ENCODE data around the gene RFWD3. TPM values are rescaled to one million over a fixed set of nuclear protein-coding genes. Genes with fewer than 3 reads are reported as not detected.
A peak's percentile ranks its signal among the peaks of the same experiment; 100 is the strongest.

RFWD3 gene
- total and polyA plus RNA-seq, 12 donors = 1.8 to 10.2 (median 5.6) TPM

DNA sequence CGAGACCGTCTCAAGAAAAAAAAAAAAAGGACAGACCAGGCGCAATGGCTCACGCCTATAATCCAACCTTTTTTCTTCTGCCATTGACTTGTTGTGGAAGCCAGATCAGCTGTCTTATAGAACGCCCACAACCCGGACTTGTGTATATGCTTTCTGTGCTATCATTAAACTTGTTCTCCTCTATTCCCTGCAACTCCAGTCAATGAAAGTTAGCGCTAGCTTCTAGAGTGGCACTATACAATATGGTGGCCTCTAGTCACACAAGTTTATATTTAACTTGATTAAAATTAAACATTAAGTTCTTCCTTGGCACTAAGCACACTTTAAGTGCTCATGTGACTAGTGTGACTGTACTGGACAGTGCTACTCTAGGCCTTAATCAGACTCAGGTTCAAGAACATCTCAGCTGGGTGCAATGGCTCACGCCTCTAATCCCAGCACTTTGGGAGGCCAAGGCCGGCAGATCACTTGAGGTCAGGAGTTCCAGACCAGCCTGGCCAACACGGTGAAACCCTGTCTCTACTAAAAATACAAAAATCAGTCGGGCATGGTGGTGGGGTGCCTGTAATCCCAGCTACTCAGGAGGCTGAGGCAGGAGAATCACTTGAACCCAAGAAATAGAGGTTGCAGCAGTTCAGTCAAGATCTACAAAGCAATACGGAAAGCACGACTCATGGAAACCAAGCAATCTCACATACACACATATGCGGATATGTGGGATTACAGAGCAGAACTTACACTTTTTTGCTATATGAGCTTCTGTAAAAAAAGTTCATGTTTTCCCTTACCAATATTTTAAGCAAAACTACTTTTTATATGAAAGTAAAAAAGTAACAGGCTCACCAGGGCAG is 41.0 kb downstream of the RFWD3 start:
- ATAC-seq = peak in 2 of 8 donors; percentile 25 to 44
- Histone ChIP-seq H3K9me3 (no peaks in the 10 kb centered on the region), H3K4me1 (peaks cover 0 to 20% (median 4%) of the 10 kb centered on the region in 9 donors), H3K27ac (no peak overlapping the region), H3K36me3 (peaks cover 0 to 100% (median 19%) of the 10 kb centered on the region in 9 donors), H3K27me3 (no peaks in the 10 kb centered on the region), H3K4me3 (no peak overlapping the region)
- WGBS, 2 donors = 83 to 88% methylated on average over 14 of the region's 14 CpGs
- TF ChIP-seq, protein P1, sequence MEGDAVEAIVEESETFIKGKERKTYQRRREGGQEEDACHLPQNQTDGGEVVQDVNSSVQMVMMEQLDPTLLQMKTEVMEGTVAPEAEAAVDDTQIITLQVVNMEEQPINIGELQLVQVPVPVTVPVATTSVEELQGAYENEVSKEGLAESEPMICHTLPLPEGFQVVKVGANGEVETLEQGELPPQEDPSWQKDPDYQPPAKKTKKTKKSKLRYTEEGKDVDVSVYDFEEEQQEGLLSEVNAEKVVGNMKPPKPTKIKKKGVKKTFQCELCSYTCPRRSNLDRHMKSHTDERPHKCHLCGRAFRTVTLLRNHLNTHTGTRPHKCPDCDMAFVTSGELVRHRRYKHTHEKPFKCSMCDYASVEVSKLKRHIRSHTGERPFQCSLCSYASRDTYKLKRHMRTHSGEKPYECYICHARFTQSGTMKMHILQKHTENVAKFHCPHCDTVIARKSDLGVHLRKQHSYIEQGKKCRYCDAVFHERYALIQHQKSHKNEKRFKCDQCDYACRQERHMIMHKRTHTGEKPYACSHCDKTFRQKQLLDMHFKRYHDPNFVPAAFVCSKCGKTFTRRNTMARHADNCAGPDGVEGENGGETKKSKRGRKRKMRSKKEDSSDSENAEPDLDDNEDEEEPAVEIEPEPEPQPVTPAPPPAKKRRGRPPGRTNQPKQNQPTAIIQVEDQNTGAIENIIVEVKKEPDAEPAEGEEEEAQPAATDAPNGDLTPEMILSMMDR (IDR thresholded peaks at IDR 0.05) = no peak
- intact Hi-C loops (cut with DNase I) = loop anchor here in 6 of 10 donors (5.0 to 10.0 kb wide), 3 partner anchors 141 to 151 kb away; no protein-coding TSS in a partner anchor
- DNase-seq = no peak

DNA sequence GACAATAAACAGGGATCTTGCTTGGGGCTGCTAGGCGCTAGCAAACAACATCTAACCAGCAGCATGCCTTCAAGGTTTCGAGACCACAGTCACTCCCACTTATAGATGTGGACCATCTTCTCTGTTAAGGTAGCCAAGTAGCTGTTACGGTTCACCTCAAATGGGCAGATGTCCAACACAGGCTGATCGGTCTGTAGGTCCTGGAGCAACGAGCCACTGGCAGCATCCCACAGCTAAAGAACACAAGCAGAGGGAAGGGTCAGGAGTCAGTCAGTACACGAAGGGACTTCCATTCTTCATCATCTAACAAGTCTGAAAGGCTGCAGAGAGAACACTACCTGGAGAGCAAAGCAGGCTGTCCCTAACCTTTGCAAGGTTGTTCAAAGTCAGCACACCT is 42.8 kb downstream of the RFWD3 start:
- TF ChIP-seq, protein P1 (IDR thresholded peaks at IDR 0.05) = no peak
- Histone ChIP-seq H3K27ac (no peak overlapping the region), H3K36me3 (peaks cover 0 to 93% (median 8%) of the 10 kb centered on the region in 9 donors), H3K27me3 (no peaks in the 10 kb centered on the region), H3K4me3 (no peak overlapping the region), H3K4me1 (peaks cover 0 to 20% (median 4%) of the 10 kb centered on the region in 9 donors), H3K9me3 (no peaks in the 10 kb centered on the region)
- DNase-seq (no peak), ATAC-seq (no peak)
- intact Hi-C loops (cut with DNase I) = loop anchor here in 6 of 10 donors (5.0 to 10.0 kb wide), 3 partner anchors 117 to 149 kb away; no protein-coding TSS in a partner anchor
- 81 to 82% methylated on average over 6 of the region's 6 CpGs for WGBS, 2 donors

- DNase-seq = no peak
- Histone ChIP-seq H3K36me3 (peaks cover 0 to 90% (median 8%) of the 10 kb centered on the region in 9 donors), H3K9me3 (no peaks in the 10 kb centered on the region), H3K4me1 (peaks cover 0 to 18% (median 4%) of the 10 kb centered on the region in 9 donors), H3K27ac (no peak overlapping the region), H3K27me3 (no peaks in the 10 kb centered on the region), H3K4me3 (no peak overlapping the region)
- TF ChIP-seq, protein P1 (IDR thresholded peaks at IDR 0.05) = peak; percentile 47 to 79 (median 68)
- peak in 7 of 8 donors; percentile 36 to 65 (median 54) for ATAC-seq
- 18 to 24% methylated on average over 4 of the region's 4 CpGs for WGBS, 2 donors
- intact Hi-C loops (cut with DNase I) = loop anchor here in 6 of 10 donors (5.0 to 10.0 kb wide), 3 partner anchors 116 to 149 kb away; no protein-coding TSS in a partner anchor
Measured at GRCh38 chr16:74623214-74623838, 43.4 kb downstream of the RFWD3 start.

DNA sequence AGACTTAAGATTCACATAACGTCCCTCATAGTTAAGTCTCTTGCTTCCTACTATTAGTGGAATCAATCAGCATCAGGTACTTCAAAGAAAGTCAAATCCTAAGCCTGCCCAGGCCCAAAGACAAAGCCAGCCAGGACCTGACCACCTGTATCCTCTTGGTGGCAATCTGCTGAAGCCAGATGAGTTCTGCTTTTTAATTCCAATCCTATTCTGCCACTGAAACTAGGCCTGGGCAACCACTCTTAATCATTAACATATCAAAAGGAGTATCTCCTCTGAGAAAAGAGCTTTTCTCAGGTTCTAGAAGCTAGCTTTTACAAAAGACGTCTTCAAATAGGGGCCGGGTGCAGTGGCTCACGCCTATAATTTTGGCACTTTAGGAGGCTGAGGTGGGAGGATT is 44.7 kb downstream of the RFWD3 start:
- Histone ChIP-seq H3K4me3 (no peak overlapping the region), H3K9me3 (no peaks in the 10 kb centered on the region), H3K27me3 (no peaks in the 10 kb centered on the region), H3K27ac (no peak overlapping the region), H3K36me3 (peaks cover 0 to 81% (median 8%) of the 10 kb centered on the region in 9 donors), H3K4me1 (peaks cover 0 to 5% (median 2%) of the 10 kb centered on the region in 9 donors)
- ATAC-seq = no peak
- 95 to 98% methylated on average over 4 of the region's 4 CpGs for WGBS, 2 donors
- intact Hi-C loops (cut with DNase I) = loop anchor here in 6 of 10 donors (5.0 to 10.0 kb wide), 3 partner anchors 115 to 147 kb away; no protein-coding TSS in a partner anchor
- TF ChIP-seq, protein P1 (IDR thresholded peaks at IDR 0.05) = no peak
- DNase-seq = no peak

Measured in heart right ventricle (tissue), 16 donors.